HEK293T (cell line): ENCODE data around the gene OSBPL7.

ENCODE experiments used
- CTCF ChIA-PET: fragments of 350-600 bp; formaldehyde crosslinking; extraction: SDS; loops from one replicate; lab custom pipeline; 2021; ENCODE audit warnings: antibody characterized with exemption, inconsistent platforms; lab: Yijun Ruan, JAX
- POLR2A ChIA-PET: fragments of 350-600 bp; formaldehyde crosslinking; extraction: SDS; loops from one replicate; lab custom pipeline; 2020; ENCODE audit warnings: antibody characterized with exemption, inconsistent platforms; lab: Yijun Ruan, JAX
- DNase-seq: peaks from one replicate; pipeline ENCODE4 v3.0.0; 2012; ENCODE audit warnings: mixed read lengths; ENCODE audit errors: extremely low spot score
- ARNT ChIP-seq: fragments of 450-650 bp; IDR thresholded peaks from 2 replicates; pipeline ENCODE4 v1.6.1; 2017; ENCODE audit warnings: mild to moderate bottlenecking
- BHLHE40 ChIP-seq: fragments of 450-650 bp; IDR thresholded peaks from 2 replicates; pipeline ENCODE4 v1.6.1; 2016; ENCODE audit warnings: mild to moderate bottlenecking, moderate library complexity, borderline replicate concordance
- CTBP1 ChIP-seq: fragments of 450-650 bp; IDR thresholded peaks from 2 replicates; pipeline ENCODE4 v1.6.1; 2016; ENCODE audit warnings: borderline replicate concordance
- ELF4 ChIP-seq: fragments of 450-650 bp; IDR thresholded peaks from 2 replicates; pipeline ENCODE4 v1.6.1; 2017; ENCODE audit warnings: antibody characterized with exemption
- FOXA1 ChIP-seq: fragments of 450-650 bp; IDR thresholded peaks from 2 replicates; pipeline ENCODE4 v1.6.1; 2016; ENCODE audit warnings: mild to moderate bottlenecking
- FOXK2 ChIP-seq: fragments of 450-650 bp; IDR thresholded peaks from 2 replicates; pipeline ENCODE4 v1.6.1; 2016; ENCODE audit warnings: mild to moderate bottlenecking
- FOXM1 ChIP-seq: fragments of 450-650 bp; IDR thresholded peaks from 2 replicates; pipeline ENCODE4 v1.6.1; 2017; ENCODE audit warnings: mild to moderate bottlenecking, borderline replicate concordance
- HDGF ChIP-seq: fragments of 450-650 bp; IDR thresholded peaks from 2 replicates; pipeline ENCODE4 v1.6.1; 2017; ENCODE audit warnings: antibody characterized with exemption, borderline replicate concordance
- L3MBTL2 ChIP-seq: fragments of 450-650 bp; conservative IDR thresholded peaks from 2 replicates; pipeline ENCODE4 v1.6.1; 2016; ENCODE audit warnings: mild to moderate bottlenecking
- LEF1 ChIP-seq: fragments of 450-650 bp; IDR thresholded peaks from 2 replicates; pipeline ENCODE4 v1.6.1; 2017; ENCODE audit warnings: mild to moderate bottlenecking, borderline replicate concordance
- NFRKB ChIP-seq: fragments of 450-650 bp; IDR thresholded peaks from 2 replicates; pipeline ENCODE4 v1.6.1; 2016; ENCODE audit warnings: mild to moderate bottlenecking, moderate library complexity
- PKNOX1 ChIP-seq: fragments of 450-650 bp; IDR thresholded peaks from 2 replicates; pipeline ENCODE4 v1.6.1; 2016
- SP1 ChIP-seq: fragments of 450-650 bp; IDR thresholded peaks from 2 replicates; pipeline ENCODE4 v1.6.1; 2017
- SUZ12 ChIP-seq: fragments of 450-650 bp; IDR thresholded peaks from 2 replicates; pipeline ENCODE4 v1.6.1; 2016; ENCODE audit warnings: mild to moderate bottlenecking
- TARDBP ChIP-seq: fragments of 450-650 bp; IDR thresholded peaks from 2 replicates; pipeline ENCODE4 v1.6.1; 2016
- ZNF384 ChIP-seq: fragments of 450-650 bp; IDR thresholded peaks from 2 replicates; pipeline ENCODE4 v1.6.1; 2016

The OSBPL7 gene

GRCh38 chr17:47840001-47840741 is 18.6 kb upstream of the OSBPL7 start:
- ChIA-PET CTCF (interaction anchor here (0.6 to 11.6 kb wide), 5 partner anchors 9 to 106 kb away, joined by 3 to 355 read pairs (median 5); partner anchors contain the start of genes LRRC46, MRPL10 and SP2), POLR2A (interaction anchor here (0.6 to 6.4 kb wide), 10 partner anchors 9 to 262 kb away, joined by 3 to 79 read pairs (median 5); partner anchors contain the start of genes LRRC46, MRPL10, OSBPL7 and PNPO)
- TF ChIP-seq FOXA1, result no peak
- no peak for TF ChIP-seq ARNT
- no peak for TF ChIP-seq SUZ12
- no peak for TF ChIP-seq TARDBP
- no peak for TF ChIP-seq ELF4
- no peak for TF ChIP-seq FOXK2
- TF ChIP-seq HDGF, result no peak
- no peak for TF ChIP-seq BHLHE40
- TF ChIP-seq L3MBTL2, result no peak
- no peak for TF ChIP-seq CTBP1
- TF ChIP-seq FOXM1, result no peak
- TF ChIP-seq LEF1, result no peak
- TF ChIP-seq SP1, result no peak
- TF ChIP-seq ZNF384, result no peak
- TF ChIP-seq PKNOX1, result no peak
- TF ChIP-seq NFRKB, result no peak
- DNase-seq, result no peak

- no peak for DNase-seq
- CTCF ChIA-PET, result interaction anchor here (11.6 kb wide), 1 partner anchor 48 kb away, joined by 355 read pairs; the partner anchor contains the start of gene SP2
- POLR2A ChIA-PET, result interaction anchor here (0.6 to 6.4 kb wide), 5 partner anchors 8 to 102 kb away, joined by 3 to 79 read pairs (median 5); partner anchors contain the start of genes LRRC46, MRPL10, PNPO and SP2
- no peak for TF ChIP-seq FOXA1
- no peak for TF ChIP-seq FOXK2
- no peak for TF ChIP-seq ZNF384
- TF ChIP-seq SUZ12, result no peak
- no peak for TF ChIP-seq ARNT
- TF ChIP-seq PKNOX1, result no peak
- TF ChIP-seq HDGF, result no peak
- TF ChIP-seq L3MBTL2, result no peak
- TF ChIP-seq TARDBP, result no peak
- no peak for TF ChIP-seq FOXM1
Measured at GRCh38 chr17:47839071-47839470, 17.5 kb upstream of the OSBPL7 start.

DNA sequence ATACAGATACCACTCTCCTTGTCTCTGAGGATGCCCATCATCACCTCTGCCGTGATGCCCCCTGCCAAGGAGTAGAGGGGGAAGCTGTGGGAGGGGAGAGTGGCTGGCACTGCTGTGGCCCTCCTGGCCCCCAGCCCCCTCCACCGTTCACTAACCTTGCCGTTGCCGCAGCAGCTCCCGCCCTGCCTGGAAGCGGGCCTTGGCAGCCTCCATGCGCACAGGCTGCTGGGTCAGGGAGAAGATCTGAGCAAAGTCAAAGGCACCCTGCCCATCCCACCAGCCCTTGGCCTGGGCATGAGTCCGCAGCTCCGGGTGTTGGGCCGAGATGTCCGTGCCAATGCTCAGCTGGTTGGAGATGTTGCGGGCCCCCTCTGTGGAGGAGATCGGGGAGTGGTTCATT is 17.0 kb upstream of the OSBPL7 start:
- POLR2A ChIA-PET, result interaction anchor here (0.9 to 6.4 kb wide), 4 partner anchors 7 to 103 kb away, joined by 3 to 79 read pairs (median 8); partner anchors contain the start of genes LRRC46, MRPL10, PNPO and SP2
- TF ChIP-seq LEF1 (no peak), PKNOX1 (no peak), TARDBP (no peak), L3MBTL2 (no peak), SP1 (no peak), HDGF (no peak), ARNT (no peak)
- CTCF ChIA-PET, result no interaction called here
- DNase-seq, result no peak

GRCh38 chr17:47837401-47838039 is 15.9 kb upstream of the OSBPL7 start:
- ChIA-PET POLR2A (interaction anchor here (0.6 to 1.4 kb wide), 4 partner anchors 16 to 67 kb away, joined by 3 to 5 read pairs (median 4); partner anchors contain the start of genes OSBPL7 and SP2), CTCF (interaction anchor here (0.6 to 2.0 kb wide), 3 partner anchors 9 to 53 kb away, joined by 3 to 6 read pairs (median 4); no protein-coding TSS in a partner anchor)
- DNase-seq, result no peak
- TF ChIP-seq BHLHE40 (no peak), LEF1 (no peak)

GRCh38 chr17:47836601-47837000 is 15.0 kb upstream of the OSBPL7 start:
- ChIA-PET POLR2A (interaction anchor here (1.3 to 1.4 kb wide), 2 partner anchors 55 to 59 kb away, joined by 3 to 5 read pairs; partner anchors contain the start of gene SP2), CTCF (interaction anchor here (0.6 to 2.0 kb wide), 2 partner anchors 53 to 69 kb away, joined by 3 to 6 read pairs; no protein-coding TSS in a partner anchor)
- DNase-seq, result no peak
- no peak for TF ChIP-seq ARNT

DNA sequence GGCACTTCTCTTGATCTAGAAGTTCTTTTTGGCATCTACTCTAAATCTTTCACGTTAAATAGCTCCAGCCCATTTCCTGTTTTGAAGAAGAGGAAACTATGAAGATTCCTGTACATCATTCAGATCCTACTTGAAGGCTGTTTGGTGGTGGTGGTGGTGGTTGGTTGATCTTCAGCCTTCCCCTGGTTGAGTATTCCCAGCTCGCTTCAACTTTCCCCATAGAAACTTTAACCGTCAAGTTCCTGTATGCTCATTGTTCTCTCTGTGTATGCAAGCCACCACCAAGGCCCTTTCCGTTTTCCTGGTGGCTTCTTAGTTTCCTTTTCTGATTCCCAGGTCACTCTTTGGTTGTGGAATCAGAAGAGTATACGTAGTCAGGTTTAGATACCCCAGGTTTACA is 13.2 kb upstream of the OSBPL7 start:
- DNase-seq, result no peak
- CTCF ChIA-PET, result interaction anchor here (1.0 to 1.1 kb wide), 2 partner anchors 9 to 13 kb away, joined by 3 read pairs; no protein-coding TSS in a partner anchor
- POLR2A ChIA-PET, result interaction anchor here (1.5 kb wide), 1 partner anchor 13 kb away, joined by 5 read pairs; the partner anchor contains the start of gene OSBPL7
- TF ChIP-seq FOXA1 (no peak), SUZ12 (no peak), NFRKB (no peak), PKNOX1 (no peak), HDGF (no peak), LEF1 (no peak)
